Right ventricle myocardium inferior (tissue), 1 donor: ENCODE measurements around the gene GLI3. TPM values are rescaled to one million over a fixed set of nuclear protein-coding genes. Genes with fewer than 3 reads are reported as not detected.

Source experiments
- ATAC-seq: fragments of 200-7000 bp; cut with Tn5 transposase; one replicate; pipeline ENCODE4 v1.9.1; 2020; ENCODE audit warnings: mild to moderate bottlenecking, moderate library complexity
- DNase-seq: peaks from one replicate; pipeline ENCODE4 v3.0.0; 2021; ENCODE audit errors: missing footprints
- intact Hi-C: fragments of 100-400 bp; cut with DNase I; formaldehyde crosslinking; loops from one replicate; pipeline ENCODE4 v1.11.0; 2022
- total RNA-seq: library from RNA; stranded (reverse); fragmentation: NEBNext Ultra II Directional; extraction: Animal tissue kit (Norgen Biotek cat#: 25700); gene quantifications from one replicate; pipeline ENCODE4 v1.2.1, GENCODE V29; 2021
- donor health status: DM: no; HTN: yes; CAD: no; lungs with severe emphysema.

The GLI3 gene
- total RNA-seq, 1 donor from 2014 or later: 3.9 TPM

DNA sequence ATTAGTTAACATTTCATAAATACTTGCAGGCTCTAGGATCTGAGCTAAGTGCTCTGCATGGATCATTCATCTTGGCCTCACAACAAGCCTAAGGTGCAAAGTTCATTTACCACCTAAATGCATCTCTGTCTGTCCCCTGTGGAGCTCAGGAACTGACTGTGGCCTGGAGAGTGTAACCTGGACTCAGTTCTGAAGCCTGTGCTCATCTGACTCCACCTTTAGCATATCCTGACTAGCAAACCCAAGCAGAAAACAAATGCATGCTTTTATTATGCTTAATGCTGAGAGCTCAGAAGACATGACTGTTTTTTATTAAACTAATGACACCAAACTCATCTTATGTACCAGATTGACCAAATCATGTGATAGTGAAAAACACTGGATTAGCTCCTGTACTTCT lies 288.5 kb downstream of the GLI3 start:
- ATAC-seq: no peak
- no peak for DNase-seq
- intact Hi-C loops: no loop called here

DNA sequence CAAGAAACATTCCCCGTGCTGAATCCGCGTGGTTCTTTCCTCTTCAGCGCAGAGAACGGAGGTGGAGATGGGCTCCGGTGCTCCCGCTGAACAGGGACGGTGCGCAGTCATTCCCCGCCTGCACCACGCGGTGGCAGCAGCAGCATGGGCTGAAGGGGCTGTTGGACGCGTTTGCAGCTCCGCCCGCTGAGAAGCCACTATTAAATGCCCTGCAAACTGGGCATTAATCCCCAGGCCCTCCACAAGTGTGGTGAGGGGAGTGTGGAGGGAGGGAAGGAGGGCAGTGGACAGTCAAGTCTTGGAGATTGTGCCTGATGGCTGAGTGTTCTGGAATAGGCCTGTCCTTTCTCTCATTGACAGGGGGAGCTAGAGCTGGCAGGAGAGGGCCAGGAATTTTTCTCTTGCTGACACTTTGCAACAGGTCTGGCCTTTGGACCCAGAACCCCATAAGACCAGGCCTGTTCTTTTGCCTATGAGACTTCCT lies 293.9 kb downstream of the GLI3 start:
- DNase-seq: peak; percentile 85
- ATAC-seq: peak; percentile 88
- intact Hi-C loops: loop anchor here (5.0 kb wide), 3 partner anchors 34 to 934 kb away; no protein-coding TSS in a partner anchor

DNA sequence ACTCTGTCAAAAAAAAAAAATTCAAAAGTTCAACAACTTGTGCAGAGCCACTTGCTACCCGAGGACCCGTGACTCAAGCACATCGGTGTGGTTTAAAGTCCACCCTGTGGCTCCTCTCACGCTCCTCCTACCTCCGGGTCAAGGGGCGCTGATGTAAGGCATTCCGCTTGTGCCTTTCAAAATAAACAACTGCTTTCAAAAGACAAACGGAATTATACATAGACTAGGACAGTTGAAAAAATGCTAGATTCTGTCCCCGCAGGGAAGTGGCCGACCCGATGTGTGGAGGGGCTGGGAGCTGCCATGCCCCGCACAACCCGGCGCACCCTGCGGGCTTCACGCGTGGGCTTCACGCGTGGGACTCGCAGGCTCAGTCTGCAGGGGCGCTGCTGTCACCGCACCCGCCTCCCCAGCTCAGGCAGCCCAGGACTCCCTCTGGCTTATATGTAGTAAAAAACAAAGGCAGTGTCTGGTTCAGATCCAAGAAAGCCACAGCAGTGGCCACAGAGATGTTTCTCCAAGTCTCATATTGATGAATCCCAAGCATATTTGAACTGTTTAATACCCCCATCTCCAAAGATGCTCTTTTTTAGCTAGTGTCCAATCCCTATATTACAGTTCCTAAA lies 294.4 kb downstream of the GLI3 start:
- intact Hi-C loops: loop anchor here (5.0 kb wide), 3 partner anchors 35 to 935 kb away; no protein-coding TSS in a partner anchor
- ATAC-seq: no peak
- no peak for DNase-seq

DNA sequence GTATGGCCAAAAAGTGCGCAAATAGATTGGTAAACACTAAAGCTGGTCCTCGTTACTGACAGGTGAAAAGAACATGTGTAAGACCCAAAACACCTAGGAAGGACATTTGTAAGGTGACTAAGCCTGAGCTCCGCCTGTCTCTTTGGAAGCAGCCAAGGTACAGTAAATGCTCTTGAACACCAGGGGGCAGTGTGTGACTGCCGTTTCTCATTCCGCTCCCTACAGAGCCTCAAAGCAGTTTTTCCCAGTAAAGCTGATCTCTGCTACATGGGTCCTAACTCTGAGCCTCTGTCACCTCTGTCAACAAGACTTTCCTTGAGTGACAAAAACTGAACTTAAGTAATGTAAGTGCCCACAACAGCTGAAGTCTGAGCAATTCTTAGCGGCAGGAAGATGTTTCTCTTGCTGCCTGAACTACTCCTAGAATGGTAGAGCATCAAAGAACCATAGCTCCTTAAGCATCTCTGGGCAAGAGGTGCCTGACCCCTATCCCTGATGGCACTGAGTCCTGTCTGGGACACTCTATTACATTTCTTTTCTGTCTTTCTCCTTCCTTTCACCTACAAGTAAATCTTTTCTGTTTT lies 296.2 kb downstream of the GLI3 start:
- ATAC-seq (peak; percentile 82), DNase-seq (no peak)
- intact Hi-C loops: loop anchor here (5.0 kb wide), 3 partner anchors 36 to 936 kb away; no protein-coding TSS in a partner anchor

DNA sequence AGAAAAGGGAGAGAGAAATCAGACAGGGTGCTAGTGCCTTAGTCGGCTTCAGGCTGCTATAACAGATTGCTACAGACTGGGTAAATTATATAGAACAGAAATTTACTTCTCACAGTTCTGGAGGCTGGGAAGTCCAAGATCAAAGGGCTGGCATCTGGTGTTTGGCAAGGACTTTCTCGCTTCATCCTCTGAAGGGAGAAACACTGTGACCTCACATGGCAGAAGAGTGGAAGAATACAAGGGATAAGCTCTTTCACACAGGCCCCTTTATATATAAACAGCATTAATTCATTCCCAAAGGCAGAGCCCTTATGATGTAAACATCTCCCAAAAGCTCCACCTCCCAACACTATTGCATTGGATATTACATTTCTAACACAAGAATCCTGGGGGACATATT lies 298.6 kb downstream of the GLI3 start:
- ATAC-seq (no peak), DNase-seq (no peak)
- intact Hi-C loops: no loop called here

DNA sequence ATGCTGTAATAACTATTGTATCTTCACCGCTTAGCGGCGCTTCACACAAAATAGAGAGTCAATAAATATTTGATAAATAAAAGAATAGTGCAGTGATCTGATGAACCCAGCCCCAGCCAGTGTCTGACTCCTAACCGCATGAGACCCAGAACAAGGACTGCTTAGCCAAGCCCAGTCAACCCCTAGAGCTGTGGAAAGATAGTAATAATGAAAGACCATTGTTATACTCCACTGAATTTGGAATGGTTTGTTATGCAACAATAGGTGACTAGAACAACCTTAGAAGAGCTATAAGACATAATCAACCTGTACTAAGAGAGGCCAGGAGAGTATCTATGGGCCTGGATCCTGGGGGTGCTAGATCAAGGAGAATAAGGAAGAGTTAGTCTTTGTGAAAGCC lies 303.6 kb downstream of the GLI3 start:
- ATAC-seq (no peak), DNase-seq (no peak)
- intact Hi-C loops: no loop called here

DNA sequence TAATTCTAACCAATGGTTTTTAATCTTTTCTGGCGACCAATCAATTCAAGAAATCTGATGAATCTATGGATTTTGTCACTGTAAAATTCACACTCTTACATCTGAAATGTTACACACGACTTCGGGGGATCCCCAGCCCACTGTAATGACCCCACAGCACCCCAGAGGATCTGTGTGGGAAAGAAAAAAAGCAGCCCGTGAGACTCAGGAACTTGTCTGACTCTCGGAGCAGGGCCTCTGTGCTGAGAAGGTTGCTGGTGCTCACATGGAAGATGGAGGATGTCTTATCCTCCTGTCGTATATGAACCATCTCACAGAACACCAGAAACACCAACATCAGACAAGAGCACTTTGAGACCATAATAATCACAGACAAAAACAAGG lies 305.8 kb downstream of the GLI3 start:
- DNase-seq (no peak), ATAC-seq (no peak)
- intact Hi-C loops: no loop called here

DNA sequence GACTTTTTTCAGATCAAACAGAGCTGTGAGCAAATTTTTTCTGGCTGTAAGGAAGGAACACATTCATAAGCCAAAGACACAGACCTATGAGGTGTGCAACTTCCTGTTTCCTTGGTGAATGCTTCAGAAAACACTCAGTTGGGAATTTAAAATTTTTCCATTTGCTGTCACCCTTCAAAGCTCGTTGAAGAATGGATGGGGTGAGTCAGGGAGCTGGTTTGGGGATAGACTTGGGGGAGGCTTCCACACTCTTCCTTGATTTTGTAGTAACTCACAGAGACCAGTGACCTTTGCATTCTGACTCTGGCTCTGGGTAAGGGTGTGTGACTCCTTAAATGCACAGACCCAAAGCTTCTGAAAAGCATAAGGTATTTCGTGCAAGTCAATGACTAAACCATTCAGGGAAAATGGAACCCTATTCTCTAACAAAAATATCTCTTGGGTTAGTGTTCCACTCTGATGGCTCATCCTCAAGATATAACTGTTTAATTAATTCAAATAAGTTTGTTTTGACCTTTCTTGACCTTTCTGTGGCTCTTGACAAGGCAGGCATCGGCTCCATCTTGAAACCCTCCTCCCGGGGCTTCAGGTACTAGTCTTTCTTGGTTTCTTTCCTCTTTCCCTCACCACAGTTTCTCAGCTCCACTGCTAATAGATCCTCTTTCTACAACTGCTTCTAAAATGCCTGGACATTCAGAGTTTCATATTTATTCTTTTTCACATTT lies 306.3 kb downstream of the GLI3 start:
- intact Hi-C loops: no loop called here
- no peak for DNase-seq
- no peak for ATAC-seq

DNA sequence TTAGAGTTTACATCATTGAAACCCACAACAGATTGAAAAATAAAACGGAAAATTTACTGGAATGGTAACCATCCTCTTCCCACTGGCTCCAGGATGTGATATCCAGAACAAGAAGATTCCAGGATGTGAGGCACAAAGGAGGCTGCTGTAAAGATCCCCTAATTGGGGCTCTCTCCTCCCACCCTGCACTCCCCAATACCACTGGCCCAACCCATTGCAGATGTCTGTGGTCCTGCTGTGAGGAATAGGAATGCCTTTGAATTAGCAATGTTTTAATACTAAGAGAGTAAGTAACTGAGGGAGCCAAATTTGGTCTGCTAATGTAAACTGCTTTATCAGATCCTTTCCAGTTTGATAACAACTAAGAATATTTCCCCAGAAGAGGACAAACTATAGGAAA lies 308.2 kb downstream of the GLI3 start:
- intact Hi-C loops: no loop called here
- no peak for ATAC-seq
- DNase-seq: no peak

DNA sequence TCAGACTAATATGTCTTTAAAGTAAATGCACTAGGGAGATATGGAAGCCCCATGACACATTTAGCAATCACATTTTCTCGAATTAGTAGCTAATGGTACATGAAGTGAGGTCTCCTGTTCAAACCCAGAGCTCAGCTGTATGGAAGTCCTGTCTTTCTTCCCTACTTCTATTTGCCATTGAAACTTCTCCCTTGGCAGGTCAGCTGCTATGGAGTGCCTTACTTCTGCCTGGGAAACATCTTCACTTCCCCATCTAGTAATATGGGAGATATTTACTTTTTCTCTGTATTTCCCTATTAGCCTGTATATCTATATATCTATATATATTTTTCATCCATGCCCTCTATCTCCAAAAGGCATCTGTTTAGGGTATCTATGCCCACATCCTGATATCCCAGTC lies 308.8 kb downstream of the GLI3 start:
- no peak for DNase-seq
- intact Hi-C loops: no loop called here
- ATAC-seq: no peak

DNA sequence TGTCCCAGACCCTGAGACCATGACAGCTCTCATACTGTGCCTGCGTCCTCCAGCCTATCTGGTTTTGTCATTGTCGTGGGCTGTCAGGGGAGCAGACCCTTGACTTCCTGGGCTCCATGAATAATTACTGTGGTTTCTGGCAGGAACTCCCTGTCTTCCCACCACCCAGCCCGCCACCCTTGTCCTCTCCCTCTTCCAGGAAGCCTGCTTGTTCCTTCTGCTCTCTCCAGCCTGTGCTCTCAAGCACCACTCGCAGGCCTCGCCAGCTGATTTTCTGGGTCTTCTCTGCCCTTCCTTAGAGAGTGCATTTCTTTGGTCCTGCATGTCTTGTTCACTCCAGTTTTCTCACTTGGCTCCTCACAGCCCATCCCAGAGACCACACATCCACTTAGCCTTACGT lies 309.6 kb downstream of the GLI3 start:
- intact Hi-C loops: no loop called here
- DNase-seq (no peak), ATAC-seq (no peak)

DNA sequence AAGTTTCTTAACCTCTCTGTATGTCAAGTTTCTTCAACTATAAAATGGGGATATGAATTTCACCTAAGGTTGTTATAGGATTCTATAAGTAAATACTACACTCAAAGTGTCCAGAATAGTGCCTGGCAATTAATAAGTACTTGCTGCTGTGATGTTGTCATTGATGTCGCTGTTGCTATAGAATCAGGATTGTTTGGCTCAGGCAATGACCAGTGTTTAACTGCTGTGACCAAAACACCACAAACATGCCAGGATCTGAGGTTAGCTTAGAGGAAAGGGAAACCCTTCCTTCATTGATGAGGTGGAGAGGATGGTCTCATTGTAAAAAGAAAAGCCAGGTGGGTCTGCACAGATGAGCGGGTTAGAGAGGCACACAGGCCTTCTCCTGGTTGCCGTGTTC lies 311.1 kb downstream of the GLI3 start:
- no peak for ATAC-seq
- intact Hi-C loops: no loop called here
- no peak for DNase-seq

DNA sequence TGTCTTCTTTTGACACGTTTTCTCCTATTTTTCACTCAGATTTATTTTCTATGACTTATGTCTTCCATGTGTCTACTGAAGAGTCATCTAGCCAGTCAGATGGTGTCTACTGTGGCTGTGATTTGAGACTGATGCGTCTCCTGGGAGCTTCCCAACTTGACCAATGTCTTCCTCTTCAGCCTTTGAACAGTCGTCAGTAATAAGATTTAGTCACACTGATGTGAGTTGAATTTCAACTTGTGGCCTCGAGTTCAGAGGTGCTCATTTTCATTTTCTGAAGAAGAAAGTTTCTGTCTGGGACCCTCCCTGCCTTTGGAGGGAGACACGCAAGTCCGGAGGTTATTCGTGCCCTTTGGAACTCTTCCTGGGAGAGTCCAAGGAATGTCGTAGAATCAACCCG lies 312.2 kb downstream of the GLI3 start:
- DNase-seq (no peak), ATAC-seq (no peak)
- intact Hi-C loops: no loop called here

DNA sequence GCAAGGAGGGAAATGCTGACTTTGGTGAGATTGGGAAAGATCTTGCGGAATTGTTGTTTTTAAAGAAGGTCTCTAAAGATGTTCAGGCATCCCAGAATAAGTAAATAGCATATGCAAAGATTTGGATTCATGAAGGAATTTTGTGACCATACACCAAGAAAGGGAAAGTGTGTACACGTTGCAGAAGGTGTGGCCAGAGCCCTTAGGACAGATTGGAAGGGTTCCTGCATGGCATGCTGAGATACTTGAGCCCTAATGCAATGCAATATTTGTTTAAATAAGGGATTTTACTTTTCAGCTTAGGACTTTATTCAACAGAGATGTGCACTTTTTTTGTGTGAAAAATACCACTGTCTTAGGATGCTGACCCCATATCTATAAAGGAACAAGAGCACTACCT lies 314.6 kb downstream of the GLI3 start:
- ATAC-seq: no peak
- no peak for DNase-seq
- intact Hi-C loops: no loop called here

DNA sequence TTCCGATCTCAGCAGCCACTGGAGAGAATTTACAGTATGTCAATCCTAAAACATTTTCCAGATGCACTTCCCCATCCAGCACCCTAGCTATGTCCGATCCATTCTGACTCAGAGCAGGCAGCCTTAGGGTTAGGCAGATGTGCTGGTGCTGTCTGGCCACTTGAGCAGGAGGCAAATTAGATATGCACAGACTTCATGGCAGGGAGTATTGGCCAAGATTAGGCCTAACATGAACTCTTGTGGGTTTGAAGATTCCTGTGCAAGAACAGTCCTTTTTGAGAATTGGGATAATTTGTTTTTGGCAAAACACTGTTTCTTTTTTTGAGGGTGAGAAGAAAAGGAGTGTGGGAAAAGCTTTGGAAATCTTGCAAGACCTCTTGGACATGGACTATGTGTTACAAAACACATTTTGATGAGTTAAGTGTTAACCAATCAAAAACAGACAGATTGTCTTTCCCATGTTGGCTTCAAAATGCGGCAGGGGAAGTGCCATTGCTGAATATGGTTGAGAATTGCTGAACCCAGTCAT lies 315.5 kb downstream of the GLI3 start:
- intact Hi-C loops: no loop called here
- DNase-seq: no peak
- ATAC-seq: peak; percentile 77

DNA sequence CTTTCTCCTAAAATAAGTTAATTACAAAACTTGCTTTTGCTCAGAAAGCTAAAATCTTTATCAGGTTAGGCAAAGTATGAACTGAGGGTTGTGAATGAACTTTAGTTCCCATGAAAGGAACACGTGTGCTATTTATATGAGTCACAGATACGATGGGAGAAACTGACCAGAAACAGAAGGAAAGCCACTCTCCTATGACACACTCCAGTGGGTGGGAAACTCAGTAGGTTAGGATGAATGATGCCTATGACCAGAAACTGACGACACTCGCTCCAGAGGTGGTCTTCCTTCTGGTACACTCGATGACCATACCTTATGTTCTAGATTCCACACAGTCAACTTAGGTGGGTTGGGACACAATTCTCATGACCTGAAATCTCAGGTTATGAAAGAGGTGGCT lies 318.4 kb downstream of the GLI3 start:
- ATAC-seq (no peak), DNase-seq (no peak)
- intact Hi-C loops: no loop called here

DNA sequence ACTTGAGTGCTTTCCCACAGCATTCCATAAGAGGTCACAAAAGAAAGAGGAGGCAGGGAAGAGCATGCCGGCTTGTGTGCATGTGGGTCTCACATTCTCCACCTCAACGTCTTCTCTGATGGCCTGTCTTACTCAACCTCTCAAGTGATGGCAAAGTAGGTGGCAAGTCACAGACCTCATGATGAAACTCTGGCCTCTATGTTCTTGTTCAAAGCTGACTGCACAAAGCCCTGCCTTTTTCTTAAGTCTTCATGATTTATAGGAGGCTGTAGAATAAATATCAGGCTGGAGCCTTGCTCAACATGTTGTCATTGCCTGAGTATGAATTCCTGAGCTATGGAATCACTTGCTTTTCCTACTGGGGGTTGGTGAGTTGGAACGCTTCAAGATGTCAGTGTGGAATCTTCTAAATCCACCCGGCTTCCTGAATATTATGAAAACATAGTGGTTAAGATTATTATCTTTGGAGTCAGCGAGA lies 320.5 kb downstream of the GLI3 start:
- ATAC-seq (no peak), DNase-seq (no peak)
- intact Hi-C loops: no loop called here

DNA sequence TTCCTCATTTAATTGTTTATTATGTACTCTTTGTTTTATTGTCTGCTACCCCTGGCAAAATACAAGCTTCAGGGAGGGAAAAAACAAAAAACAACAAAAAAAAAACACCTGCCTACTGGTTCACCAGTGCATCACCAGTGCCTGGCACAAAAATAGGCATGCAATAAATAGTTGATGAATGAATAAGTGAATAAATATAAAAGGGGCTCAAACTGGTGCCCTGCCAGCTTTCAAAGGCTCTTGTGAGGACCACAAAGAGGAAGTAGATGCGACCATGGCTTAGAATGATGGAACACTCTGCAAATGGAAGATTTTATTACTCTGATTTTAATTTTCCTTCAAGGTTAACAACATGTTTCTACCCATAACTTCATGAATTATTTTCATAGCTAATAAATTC lies 321.1 kb downstream of the GLI3 start:
- DNase-seq (no peak), ATAC-seq (no peak)
- intact Hi-C loops: no loop called here

DNA sequence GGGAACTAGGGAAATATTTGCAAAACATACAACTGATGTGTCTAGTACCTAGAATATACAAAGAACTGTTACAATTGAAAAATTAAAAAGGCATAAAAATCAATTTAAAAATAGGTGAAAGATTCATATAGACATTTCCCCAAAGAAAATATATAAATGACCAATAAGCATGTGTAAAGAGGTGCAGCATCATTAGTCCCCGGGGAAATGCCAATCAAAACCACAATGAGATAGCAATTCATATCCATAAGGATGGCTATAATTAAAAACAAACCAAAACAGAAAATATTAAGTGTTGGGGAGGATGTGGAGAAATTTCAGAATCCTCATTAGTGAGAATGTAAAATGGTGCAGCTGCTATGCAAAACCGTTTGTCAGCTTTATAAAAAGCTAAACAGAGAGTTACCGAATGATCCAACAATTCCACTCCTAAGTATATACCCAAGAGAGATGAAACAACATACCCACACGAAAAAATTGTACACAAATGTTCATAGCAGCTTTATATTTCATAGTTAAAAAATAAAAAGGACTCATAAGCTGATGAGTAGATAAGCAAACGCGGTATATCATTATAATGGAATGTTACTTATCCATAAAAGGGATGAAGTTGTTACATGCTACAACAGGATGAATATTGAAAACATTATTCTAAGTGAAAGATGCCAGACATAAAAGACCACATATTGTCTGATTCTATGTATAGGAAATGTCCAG lies 324.0 kb downstream of the GLI3 start:
- ATAC-seq (no peak), DNase-seq (no peak)
- intact Hi-C loops: no loop called here
